Nephron (organoid): ENCODE data around the gene MAP3K20.

ENCODE experiments used
- H3K27ac Mint-ChIP-seq, 3 experiments: 2 replicates each; pipeline ENCODE4 v1.8.0; 2020; ENCODE audit warnings: mixed read lengths in 3 of 3, mild to moderate bottlenecking in 2 of 3, moderate library complexity in 1 of 3
- H3K27me3 Mint-ChIP-seq: 2 replicates; pipeline ENCODE4 v1.8.0; 2021; ENCODE audit warnings: low read depth, mild to moderate bottlenecking, moderate library complexity, mixed read lengths
- H3K36me3 Mint-ChIP-seq: 2 replicates; pipeline ENCODE4 v1.8.0; 2020; ENCODE audit warnings: low read depth, mixed read lengths
- H3K4me1 Mint-ChIP-seq: 2 replicates; pipeline ENCODE4 v1.8.0; 2020; ENCODE audit warnings: mixed read lengths
- H3K4me3 Mint-ChIP-seq, 3 experiments: 2 replicates each; pipeline ENCODE4 v1.8.0; 2020; ENCODE audit warnings: mild to moderate bottlenecking in 3 of 3, mixed read lengths in 3 of 3, moderate library complexity in 2 of 3
- H3K9me3 Mint-ChIP-seq: 2 replicates; pipeline ENCODE4 v1.8.0; 2020; ENCODE audit warnings: mixed read lengths
- CTCF ChIP-seq, 3 experiments: fragments of 200-600 bp; sonication (generic); IDR thresholded peaks; one replicate each; pipeline ENCODE4 v1.5.0; 2021; ENCODE audit warnings: antibody characterized with exemption in 3 of 3; ENCODE audit not compliant: unreplicated experiment in 3 of 3

The MAP3K20 gene

GRCh38 chr2:173149491-173149890 is 73.8 kb downstream of the MAP3K20 start:
- Mint-ChIP-seq H3K27ac (no peak overlapping the region), H3K36me3 (peaks cover under 1% of the 10 kb centered on the region), H3K9me3 (no peaks in the 10 kb centered on the region), H3K27me3 (no peaks in the 10 kb centered on the region), H3K4me3 (no peak overlapping the region), H3K4me1 (peaks cover 6% of the 10 kb centered on the region)
- no peak for TF ChIP-seq CTCF (IDR thresholded peaks at IDR 0.05; ENCODE audit: unreplicated experiment in 3 of 3)

DNA sequence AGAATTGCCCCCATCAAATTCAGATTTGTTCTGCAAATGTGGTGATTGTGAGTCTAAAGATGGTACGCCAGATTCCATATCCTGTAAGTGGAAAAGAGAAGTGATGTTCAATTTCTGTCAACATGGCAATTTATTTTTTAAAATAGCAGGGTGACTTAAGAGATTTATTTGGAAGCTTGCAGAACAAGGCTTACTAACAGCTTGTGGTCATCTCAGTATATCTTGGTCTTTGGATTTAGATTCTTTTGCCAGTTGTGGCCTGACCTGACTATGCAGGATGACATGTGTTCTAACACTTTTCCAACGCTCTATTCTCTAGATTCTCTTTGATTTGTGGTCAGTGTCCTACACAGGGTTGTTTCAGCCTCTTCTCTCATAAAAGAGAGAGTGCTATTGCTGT is 74.4 kb downstream of the MAP3K20 start:
- Mint-ChIP-seq H3K4me3 (no peak overlapping the region), H3K36me3 (peaks cover 6% of the 10 kb centered on the region), H3K4me1 (peaks cover 6% of the 10 kb centered on the region), H3K9me3 (peaks cover 3% of the 10 kb centered on the region), H3K27me3 (no peaks in the 10 kb centered on the region), H3K27ac (no peak overlapping the region)
- no peak for TF ChIP-seq CTCF (IDR thresholded peaks at IDR 0.05; ENCODE audit: unreplicated experiment in 3 of 3)

DNA sequence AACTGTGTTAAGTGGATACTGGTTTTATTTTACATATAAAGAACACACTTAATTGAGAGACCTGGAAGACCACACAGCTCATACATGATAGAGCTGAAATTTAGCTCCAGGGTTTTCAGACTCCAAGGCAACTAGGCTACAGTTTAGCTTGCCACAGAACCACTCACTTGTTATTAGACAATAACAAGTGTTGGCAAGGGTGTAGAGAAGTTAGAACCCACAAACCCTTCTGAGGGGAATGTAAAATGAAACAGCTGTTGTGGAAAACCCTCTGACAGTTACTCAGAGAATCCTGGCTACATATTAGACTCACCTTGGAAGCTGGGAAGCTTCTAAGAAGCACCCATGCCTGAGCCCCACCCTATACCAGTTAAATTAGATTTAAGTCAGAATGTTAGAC is 75.3 kb downstream of the MAP3K20 start:
- Mint-ChIP-seq H3K4me1 (peaks cover 6% of the 10 kb centered on the region), H3K4me3 (no peak overlapping the region), H3K27me3 (no peaks in the 10 kb centered on the region), H3K36me3 (peaks cover 15% of the 10 kb centered on the region), H3K27ac (no peak overlapping the region), H3K9me3 (peaks cover 4% of the 10 kb centered on the region)
- TF ChIP-seq CTCF (IDR thresholded peaks at IDR 0.05; ENCODE audit: unreplicated experiment in 3 of 3): no peak

DNA sequence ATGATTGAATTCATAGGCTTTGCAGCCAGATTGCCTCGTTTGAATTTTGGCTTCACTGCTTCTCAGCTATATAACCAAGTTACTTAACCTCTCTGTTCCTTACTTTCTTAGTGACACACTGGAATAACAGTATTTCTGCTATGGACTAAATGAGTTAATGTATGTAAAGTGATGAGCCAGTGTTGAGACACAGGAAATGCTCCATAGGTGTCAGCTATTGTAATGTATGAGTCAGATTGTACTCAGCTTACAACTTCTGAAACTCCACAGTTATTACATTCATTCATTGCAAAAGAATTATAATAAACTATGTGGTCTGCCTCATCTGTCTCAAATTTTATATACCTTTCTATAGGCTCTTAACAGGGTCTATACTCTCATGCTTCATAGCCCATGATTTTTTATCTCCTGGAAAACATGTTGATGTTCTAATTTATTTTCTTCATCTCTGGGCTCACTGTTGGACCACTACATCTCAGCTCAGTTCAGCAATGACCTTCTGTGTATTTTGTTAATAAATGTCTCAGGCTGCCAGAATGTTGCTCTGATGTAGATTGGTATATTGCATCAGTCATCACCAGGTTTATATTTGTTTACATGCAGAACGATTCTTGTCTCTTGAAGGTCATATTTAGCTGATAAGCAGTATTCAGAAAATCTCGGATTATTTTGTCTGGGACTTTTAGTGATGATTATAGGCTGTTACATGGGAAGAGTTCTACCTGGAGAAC is 76.2 kb downstream of the MAP3K20 start:
- Mint-ChIP-seq H3K4me1 (peaks cover 6% of the 10 kb centered on the region), H3K9me3 (peaks cover 9% of the 10 kb centered on the region), H3K36me3 (peaks cover 19% of the 10 kb centered on the region), H3K27me3 (no peaks in the 10 kb centered on the region), H3K27ac (no peak overlapping the region), H3K4me3 (no peak overlapping the region)
- no peak for TF ChIP-seq CTCF (IDR thresholded peaks at IDR 0.05; ENCODE audit: unreplicated experiment in 3 of 3)

DNA sequence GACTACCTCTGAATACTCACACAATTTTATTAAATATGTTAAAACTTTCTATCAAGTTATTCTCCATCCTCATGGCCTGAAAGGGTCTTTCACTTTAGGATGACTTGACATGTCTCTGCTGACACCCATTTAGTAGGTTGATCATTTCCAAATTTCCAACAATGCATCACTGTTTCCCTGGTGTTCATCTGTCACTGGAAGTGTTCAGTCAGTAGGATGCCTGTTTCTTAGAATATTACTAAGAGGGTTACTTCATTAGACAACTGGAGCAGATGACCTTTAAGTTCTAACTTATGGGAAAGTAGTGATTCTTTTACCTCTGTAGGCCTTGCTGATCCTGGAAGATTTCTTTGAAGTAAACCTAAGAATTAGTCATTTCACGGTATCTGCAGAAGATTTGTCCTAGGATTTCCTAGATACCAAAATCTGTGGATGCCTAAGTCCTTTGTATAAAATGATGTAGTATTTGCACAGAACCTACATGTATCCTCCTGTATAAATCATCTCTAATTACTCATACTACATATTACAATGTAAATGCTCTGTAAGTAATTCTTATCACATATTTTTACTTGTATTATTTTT is 77.7 kb downstream of the MAP3K20 start:
- H3K9me3 Mint-ChIP-seq: peaks cover 12% of the 10 kb centered on the region
- H3K4me1 Mint-ChIP-seq: peaks cover 6% of the 10 kb centered on the region
- no peak overlapping the region for H3K4me3 Mint-ChIP-seq
- TF ChIP-seq CTCF (IDR thresholded peaks at IDR 0.05; ENCODE audit: unreplicated experiment in 3 of 3): no peak
- peaks cover 19% of the 10 kb centered on the region for H3K36me3 Mint-ChIP-seq
- no peak overlapping the region for H3K27ac Mint-ChIP-seq
- no peaks in the 10 kb centered on the region for H3K27me3 Mint-ChIP-seq
